HG02852 (cell line): ENCODE results near the gene CABLES2.
"Not testable (repeated sequence)": the region's sequence is repeated elsewhere in the genome, so short reads cannot be mapped to it uniquely, and the experiment has no call there.

ENCODE experiments used
- ATAC-seq: cut with Tn5 transposase; IDR thresholded peaks from one replicate; pipeline ENCODE4 v1.9.1; 2021; ENCODE audit warnings: mild to moderate bottlenecking, moderate library complexity; ENCODE audit not compliant: unreplicated experiment

Gene CABLES2

DNA sequence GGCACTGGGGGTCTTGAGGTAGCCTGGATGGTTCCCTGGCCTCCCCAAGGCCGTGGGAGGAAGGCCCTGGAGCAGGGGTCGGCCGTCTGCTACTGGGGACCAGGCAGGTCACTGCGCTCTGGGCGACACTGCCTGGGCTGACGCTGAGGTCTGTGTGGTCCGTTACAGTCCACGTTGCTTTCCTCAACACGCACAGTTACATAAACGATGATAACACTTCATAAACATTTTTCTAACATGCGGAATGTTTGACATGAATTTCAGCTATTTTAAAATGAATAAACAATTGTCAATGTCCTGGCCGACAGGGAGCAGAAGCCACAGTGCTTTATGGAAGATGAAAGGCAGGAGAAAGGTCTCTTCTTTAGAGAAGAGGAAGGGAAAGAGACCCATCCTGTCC lies 30.4 kb upstream of the CABLES2 start:
- ATAC-seq, result no peak

DNA sequence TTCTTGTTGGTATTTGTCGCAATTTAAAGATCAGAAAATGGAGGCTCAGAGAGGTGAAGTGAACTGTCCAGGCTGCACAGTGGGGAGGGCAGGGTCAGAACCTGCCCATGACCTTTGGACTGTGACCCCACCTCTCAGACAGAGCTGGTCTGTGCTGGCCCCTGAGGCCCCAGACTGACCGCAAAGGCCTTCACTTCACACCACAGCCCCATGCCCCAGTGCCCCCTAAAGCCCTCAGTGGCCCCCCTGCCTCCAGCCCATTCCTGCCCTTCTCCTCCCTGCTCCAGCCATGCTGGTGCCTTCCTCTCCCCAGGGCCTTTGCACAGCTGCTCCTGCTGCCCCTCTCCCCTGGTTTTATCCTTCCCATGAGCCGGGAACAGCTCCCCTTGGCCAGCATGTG lies 29.6 kb upstream of the CABLES2 start:
- no peak for ATAC-seq

DNA sequence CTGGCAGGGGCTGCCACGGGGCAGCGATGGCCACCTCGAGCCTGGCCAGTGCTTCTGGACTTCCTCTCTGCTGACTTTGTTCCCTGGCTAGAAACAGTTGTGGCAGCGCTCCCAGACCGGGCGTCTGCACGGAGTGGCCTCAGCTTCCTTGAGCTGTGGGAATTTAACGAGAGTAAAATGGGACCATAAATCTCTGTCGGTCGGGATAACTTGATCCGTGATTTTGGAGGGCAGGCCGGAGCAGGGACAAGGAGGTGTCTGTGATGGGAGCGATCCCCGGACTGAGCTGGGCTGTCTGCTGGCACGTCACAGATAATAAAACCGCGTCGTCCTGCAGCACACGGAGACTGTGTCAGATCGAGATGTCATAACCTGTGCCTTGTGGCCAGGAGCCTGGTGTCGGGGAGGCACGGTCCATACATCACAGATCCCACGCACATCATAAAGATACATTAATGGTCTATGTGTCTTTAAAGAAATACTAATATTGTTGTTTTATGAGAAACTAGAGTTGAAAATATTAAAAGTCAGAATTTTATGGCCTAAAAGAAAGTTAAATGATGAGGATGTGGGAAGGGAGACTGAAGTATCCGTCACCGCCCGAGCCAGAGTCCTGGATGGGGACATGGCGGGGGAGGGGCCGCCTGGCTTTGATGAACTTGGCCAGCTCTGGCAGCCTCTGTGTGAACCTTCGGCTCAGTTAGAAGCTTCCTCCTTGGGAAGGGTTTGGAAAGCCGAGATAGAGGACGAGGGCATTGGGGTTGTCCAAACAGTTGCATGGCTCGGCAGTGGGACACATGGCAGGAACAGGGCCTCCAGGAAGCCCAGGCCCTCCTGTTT lies 26.8 kb upstream of the CABLES2 start:
- ATAC-seq, result no peak

DNA sequence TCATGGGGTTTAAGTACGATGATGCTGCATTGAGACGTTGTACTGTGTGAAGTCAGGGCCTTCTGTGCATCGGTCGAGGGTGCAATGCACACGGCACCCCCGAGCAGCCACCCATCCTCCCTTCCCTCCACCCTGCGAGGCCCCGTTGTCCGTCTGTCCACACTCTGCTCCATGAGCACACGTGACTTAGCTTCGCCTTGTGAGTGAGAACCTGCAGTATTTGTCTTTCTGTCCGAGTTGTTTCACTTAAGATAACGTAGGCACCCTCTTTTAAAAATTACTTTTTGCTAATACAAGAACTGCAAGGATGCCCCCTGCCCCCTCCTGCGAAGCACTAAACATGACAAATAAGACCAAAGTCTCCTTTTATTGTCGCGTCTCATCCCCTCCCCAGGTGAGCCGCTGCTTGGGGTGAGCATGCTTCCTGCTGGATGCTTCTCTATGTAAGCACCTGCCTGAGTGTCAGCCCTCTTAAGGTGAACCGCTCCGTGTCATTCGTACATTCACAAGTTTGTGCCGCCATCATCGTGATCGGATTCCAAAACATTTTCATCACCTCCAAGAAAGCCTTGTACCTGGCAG lies 23.9 kb upstream of the CABLES2 start:
- ATAC-seq, result no peak

DNA sequence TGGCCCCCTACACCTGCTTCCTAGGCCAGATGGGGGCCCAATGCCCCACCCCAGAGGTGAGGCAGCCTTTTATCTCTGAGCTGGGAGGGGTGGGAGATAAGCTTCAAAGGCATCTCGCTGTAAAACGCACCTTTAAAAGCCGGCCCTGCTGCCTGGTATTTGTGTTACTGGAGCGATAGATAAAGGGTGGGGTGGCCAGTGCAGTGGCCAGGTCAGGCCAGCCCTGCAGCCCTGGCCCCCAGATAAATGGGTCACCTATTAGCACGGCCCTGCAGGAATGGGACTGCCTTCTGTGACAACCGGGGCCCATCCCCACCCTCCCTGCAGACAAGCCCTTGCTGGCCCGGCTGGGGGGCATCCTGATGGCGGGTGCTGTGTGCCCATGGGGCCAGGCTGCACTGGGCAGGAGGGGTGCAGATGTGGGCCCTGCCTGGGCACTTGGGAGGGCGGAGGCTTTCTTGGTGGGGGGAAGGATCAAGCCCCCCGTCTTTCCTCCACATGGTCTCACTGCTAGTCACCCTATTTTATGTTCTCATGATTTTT lies 23.3 kb upstream of the CABLES2 start:
- ATAC-seq, result no peak

DNA sequence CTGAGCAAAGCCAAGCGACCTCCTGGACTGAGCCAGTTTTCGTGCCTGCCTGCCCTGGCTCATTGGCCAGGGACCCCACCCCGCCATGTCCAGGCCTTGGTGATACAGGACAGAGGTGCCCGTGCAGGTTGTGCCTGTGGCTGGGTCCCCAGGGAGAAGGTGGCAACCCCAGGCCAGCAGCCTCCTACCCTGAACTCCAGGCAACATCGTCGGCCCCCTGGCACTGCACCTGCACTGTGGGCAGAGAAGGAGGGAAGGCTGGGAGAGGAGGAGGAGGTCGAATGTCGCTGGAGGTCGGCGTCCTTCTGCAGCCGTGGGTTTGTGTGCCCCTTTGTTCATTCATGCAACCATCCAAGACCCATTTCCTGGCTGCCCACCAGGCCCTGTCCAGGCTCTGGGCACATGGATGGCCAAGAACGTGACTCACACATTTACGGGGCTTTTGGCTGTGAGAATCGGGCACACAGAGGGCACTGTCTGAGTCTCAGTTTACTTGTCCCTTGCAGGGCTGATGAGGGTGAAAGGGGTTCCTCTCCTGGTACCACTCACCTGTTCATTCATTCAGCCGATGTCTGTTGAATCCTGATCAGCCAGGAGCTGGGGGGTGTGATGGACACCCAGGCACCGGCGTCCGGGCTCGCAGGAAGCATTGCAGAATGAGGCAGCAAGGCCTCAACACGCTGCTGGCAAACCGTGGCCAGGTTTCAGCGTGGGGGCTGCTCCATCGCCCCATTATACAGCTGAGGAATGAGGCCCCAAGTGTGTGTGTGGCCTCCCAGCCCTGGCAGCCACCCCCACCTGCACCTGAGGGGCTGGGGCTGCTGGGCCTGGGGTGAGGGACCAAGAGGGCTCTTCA lies 22.6 kb upstream of the CABLES2 start:
- ATAC-seq, result no peak

DNA sequence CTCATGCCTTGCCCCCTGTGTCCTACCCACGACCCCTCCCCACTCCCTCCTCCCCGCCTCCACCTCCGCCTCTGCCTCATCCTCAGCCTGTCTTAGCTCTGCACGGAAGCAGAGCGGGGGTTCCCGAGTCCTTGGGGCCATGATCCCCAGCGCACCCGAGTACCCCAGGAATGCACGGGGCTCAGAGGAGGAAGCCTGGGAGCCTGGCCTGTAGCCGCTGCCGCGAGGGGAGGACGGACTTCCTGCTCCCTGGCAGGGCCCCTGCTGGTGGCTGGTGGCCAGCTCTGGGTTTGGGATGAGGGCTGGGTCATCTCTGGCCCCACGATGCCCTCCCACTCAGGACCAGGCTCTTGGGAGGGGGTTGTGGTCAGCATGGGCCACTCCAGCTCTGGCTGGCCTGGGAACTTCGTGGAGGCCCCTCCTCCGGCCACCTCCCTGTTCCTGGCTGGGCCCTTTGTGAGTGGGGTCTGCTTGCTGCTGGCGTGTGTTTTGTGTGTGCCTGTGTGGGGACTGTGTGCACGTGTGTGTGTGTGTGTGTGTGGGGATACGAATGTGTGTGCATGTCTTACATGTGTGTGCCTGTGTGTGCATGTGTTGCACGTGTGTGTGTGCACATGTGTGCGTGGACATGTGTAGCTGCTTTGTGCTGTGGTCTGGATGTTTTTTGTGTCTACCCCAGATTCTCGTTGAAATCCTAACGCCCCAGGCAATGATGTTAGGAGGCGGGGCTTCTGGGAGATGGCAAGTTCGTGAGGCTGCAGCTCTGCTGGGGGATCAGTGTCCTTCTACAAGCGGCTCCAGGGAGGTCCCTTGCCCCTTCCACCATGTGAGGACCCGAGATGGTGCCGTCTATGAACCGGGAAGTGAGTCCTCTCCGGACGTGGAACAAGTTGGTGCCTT lies 21.6 kb upstream of the CABLES2 start:
- ATAC-seq, result no peak

DNA sequence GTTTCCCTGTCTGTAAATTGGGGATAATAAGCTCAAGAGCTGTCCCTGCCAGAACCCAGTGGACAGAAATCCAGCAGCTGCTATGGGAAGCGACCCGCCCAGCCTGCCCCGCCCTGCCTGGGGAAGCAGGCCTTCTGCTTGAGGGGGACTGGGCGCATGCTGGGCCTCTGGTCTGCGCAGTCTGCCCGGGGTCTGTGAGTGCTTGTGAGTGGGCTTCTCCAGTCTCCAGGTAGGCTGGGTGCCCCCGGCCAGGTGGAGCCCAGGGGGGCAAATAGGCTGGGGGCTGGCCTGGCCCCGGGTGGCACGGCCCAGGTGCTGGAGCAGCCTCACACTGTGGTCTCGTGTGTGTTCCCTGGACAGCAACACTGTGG lies 20.9 kb upstream of the CABLES2 start:
- ATAC-seq, result no peak

DNA sequence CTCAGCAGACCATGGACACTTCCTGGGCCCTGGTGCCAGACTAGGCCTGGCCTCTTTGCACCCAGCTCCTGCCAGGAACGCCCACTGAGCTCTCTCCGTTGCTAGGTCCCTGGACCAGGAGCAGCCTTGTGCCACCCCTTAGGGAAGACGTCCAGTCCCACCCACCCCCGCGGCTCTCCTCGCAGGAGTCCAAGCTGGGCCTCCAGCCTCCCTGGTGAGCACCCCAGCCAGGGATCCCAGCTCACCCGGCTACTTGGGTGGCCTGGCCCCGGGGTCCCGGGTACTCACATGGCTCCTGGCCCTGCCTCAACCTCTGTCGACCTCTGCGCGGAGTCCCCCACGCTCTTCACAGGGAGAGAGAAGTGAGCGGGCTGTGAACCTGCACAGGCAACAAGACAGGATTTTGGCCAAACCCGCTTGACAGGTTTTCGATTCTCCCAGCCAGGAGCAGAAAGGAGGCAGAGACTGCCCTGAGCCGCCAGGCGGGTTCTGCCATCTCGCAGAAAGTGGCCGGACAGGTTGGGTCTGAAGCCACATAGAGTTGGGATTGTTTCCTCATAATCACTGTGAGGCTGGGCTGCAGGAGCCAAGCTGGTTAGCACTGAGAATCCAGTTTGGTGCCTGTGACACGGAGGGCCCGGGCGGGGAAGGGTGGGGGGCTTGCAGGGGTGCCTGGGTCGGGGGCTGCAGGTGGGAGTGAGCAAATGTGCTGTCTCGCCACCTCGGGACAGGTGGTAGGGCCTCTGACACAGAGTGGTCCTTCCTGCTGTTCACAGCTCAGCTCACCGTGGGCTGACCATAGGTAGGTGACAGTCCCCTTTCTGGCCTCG lies 20.3 kb upstream of the CABLES2 start, which contains the start of gene RBBP8NL:
Gene RBBP8NL, minus strand, starts transcription at position 368 of the 830 bp plus-strand sequence. CDS start 7,892 bp downstream, outside the sequence.
- no peak for ATAC-seq

DNA sequence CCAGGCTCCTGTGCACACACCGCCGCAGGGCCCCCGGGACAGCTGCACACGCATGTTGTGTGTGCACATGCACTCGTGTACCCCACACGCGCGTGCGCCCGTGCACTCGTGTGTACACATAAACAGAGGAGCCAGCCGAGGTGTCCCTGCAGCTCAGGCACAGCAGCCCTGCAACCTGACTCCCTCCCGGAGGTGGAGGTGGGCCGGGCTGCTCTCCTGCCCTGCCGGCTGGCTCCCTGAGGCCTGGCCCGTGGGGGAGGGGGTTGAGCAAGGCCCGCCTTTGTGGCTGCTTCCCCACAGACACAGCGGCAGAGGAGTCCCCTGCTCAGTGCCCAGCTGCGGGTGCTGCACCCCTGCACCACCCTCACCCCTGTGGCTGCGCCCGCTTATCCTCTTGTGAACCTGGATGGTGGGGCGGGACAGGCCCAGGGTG lies 19.6 kb upstream of the CABLES2 start:
- ATAC-seq, result no peak

DNA sequence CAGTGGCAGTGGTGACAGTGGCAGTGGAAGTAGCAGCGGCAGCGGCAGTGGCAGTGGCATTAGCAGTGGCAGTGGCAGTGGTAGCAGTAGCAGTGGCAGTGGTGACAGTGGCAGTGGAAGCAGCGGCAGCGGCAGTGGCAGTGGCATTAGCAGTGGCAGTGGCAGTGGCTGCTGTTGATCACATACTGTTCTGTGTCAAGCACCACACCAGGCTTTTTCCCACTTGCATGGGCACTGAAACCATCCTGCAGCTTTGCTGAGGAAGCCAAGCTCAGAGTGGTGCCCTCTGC lies 18.9 kb upstream of the CABLES2 start:
- not testable (repeated sequence) for ATAC-seq

DNA sequence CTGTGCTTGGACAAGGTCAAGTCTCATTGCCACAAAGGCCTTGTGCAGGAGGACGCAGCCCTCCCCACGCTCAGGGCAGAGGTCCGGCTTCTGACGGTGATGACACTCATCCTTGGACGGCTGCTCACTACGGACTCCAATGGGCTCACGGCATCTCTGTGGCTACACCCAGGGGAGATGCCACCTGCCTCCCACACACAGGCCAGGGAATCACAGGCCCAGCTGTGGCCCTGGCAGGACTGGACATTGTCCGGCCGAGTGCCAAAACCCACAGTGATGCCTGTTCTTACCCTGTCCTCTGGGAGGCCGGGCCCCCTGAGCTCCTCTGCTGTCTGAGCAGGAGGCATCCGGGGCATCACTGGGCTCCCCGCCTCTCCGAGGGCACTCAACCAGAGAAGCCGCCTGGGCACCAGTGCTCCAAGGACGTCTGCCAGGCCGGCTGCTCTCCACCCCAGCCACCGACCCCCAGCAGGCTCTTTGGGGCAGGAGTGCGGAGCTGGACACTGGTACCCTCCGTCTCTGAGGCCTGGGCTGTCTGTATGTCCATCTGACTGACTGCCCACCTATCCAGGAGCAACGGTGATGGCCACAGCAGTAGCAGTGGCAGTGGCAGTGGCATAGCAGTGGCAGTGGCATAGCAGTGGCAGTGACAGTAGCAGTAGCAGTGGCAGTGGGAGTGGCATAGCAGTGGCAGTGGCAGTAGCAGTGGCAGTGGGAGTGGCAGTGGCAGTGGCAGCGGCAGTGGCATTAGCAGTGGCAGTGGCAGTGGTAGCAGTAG lies 18.4 kb upstream of the CABLES2 start:
- ATAC-seq, result no peak

DNA sequence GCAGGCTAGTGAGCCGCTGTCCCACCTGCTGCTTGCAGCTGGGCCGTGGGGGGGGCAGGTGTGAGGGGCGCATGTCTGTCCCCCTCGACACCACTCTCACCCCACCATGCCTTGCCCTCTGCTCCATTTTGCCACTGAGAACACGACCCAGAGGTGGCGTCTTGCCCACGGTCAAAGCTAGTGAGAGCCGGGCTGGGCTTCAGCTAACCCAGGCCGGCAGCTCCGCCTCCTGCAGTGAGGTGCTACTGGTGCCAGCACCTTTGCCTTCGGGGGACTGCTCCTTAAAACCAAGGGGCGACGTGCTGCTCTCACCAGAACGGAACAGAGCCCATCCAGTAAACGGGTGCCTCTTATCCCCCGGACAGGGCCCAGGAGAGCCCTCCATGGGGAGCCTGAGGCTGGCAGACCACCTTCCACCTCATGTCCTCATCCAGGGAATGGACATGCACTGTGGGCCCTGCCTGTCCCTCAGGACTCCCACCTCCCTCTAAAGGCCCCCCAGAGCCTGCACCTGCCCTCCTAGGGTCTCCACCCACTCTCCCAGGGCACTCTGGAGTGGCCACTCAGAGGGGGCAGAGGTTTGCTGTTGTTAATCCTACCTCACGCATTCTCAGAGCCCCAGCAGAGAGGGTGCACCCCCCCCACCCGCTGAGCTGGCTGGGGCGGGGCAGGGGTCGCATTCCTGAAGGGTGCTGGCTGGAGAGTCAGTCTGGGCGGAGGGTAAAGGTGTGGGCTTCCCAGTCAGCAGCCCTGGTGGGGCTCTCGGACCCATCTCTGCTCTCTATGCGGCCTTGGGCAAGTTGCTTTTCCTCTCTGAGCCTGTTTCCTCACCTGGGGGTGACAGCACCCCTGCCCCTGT lies 17.4 kb upstream of the CABLES2 start:
- no peak for ATAC-seq

DNA sequence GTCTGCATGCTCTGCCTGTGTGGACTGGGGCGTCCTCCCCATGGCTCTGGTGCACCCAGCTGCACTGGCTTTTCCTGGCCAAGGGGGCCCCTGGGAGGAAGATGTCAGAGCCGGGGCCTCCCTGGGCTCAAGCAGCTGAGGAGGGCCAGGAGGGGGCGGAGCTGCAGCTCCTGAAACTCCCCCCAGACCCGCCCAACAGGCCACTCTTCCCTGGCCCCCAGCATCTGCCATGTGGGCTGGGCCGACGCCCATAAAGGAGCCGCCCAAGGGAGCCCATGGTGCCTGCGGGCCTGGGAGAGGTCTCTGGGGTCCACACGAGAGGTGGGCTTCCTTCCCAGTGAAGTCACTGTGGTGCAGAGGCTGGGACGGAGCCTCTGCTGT lies 16.2 kb upstream of the CABLES2 start:
- ATAC-seq, result no peak

DNA sequence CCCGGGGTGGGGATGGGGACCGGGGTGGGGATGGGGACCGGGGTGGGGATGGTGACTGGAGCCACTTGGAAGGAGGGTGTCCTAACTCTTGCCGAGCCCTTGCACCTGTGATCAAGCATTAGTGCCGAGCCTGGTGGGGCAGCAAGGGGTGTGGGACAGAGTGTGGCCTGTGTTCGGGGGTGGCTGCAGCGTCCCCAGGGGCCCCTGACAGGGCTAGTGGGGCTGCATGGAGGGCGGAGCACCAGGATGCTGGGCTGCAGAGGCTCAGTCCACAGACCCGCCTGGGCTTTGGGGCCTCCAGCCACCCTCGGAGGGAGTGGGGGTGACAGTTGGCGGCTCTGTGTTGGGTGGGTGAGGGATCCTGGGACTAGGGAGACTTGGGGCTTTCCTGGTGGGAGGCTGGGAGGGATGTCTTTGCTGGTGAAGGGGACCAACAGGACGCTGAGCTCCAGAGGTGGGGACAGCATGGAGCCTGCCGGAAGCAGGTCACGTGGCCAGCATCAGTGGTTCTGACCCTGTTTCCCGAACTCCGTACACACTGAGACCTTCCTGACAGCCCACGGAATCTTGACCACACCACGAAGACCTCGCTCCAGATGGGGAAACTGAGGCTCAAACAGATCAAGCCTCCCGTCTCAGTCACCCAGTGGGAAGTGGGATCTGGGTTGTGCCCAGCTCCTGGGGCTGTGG lies 15.7 kb upstream of the CABLES2 start:
- no peak for ATAC-seq

DNA sequence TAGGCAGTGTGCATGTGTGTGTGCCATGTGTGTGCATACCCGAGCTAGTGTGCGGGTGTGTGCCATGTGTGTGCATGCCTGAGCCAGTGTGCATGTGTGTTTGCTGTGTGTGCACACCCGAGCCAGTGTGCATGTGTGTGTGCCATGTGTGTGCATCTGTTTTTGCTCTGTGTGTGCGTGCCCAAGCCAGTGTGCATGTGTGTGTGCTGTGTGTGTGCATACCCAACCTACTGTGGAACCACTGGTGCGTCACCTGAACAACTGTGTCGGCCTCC lies 14.6 kb upstream of the CABLES2 start:
- ATAC-seq, result no peak

DNA sequence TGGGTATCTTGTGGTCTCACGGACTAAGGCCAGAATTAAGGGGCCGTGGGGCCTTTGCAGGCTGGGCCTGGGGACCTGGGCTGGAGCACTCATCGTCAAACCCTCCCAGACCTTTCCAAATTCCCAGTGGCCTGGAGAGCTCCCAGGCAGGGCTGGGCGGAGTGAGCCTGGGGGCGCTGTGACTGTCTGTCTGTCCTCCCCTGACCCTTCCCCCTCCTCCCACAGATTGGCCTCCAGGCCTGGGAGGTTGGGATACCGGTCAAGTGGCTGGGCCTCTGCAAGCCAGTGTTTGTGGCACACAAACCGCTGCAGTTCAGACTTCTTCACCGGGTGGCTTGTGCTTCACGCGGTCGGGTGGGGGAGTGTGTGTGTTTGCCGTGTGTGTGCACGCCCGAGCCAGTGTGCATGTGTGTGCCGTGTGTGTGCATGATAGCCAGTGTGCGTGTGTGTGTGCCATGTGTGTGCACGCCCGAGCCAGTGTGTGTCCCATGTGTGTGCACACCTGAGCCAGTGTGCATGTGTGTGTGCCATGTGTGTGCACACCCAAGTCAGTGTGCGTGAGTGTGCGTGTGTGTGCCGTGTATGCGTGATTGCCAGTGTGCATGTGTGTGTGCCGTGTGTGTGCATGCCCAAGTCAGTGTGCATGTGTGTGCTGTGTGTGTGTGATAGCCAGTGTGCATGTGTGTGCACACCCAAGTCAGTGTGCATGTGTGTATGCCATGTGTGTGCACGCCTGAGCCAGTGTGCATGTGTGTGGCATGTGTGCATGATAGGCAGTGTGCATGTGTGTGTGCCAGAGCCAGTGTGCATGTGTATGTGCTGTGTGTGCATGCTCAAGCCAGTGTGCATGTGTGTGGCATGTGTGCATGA lies 14.0 kb upstream of the CABLES2 start:
- no peak for ATAC-seq
